ENCODE results near the gene MARK3.
"Not testable (repeated sequence)": the region's sequence is repeated elsewhere in the genome, so short reads cannot be mapped to it uniquely, and the experiment has no call there.

The MARK3 gene

GRCh38 chr14:103517721-103518421 is 132.7 kb downstream of the MARK3 start:
- DNase-seq, result no peak

GRCh38 chr14:103518422-103519042 is 133.3 kb downstream of the MARK3 start:
- peak; percentile 87 for DNase-seq

GRCh38 chr14:103519043-103519836 is 134.0 kb downstream of the MARK3 start:
- DNase-seq, result no peak

- no peak for DNase-seq
Measured at GRCh38 chr14:103519837-103520212, 134.6 kb downstream of the MARK3 start.

GRCh38 chr14:103520269-103520656 is 135.0 kb downstream of the MARK3 start:
- no peak for DNase-seq

- peak; percentile 80 for DNase-seq
Measured at GRCh38 chr14:103520657-103521437, 135.6 kb downstream of the MARK3 start.

- no peak for DNase-seq
Measured at GRCh38 chr14:103521438-103521950, 136.3 kb downstream of the MARK3 start.

- peak; percentile 64 for DNase-seq
Measured at GRCh38 chr14:103521951-103522563, 136.8 kb downstream of the MARK3 start.

- peak; percentile 61 for DNase-seq
Measured at GRCh38 chr14:103522649-103523574, 137.7 kb downstream of the MARK3 start, which contains the start of gene CKB. Gene CKB (minus strand): TSS chr14:103522830. CDS start chr14:103522493, 337 bp downstream.

- no peak for DNase-seq
Measured at GRCh38 chr14:103523575-103523954, 138.3 kb downstream of the MARK3 start.

- no peak for DNase-seq
Measured at GRCh38 chr14:103524002-103524935, 139.1 kb downstream of the MARK3 start.

GRCh38 chr14:103525430-103526246 is 140.4 kb downstream of the MARK3 start:
- DNase-seq, result not testable (repeated sequence)

- DNase-seq, result no peak
Measured at GRCh38 chr14:103526247-103526913, 141.2 kb downstream of the MARK3 start.

GRCh38 chr14:103526914-103527248 is 141.7 kb downstream of the MARK3 start:
- DNase-seq, result no peak

GRCh38 chr14:103527408-103528145 is 142.4 kb downstream of the MARK3 start:
- no peak for DNase-seq

- DNase-seq, result no peak
Measured at GRCh38 chr14:103528146-103528586, 143.0 kb downstream of the MARK3 start.

- peak; percentile 90 for DNase-seq
Measured at GRCh38 chr14:103528587-103529382, 143.6 kb downstream of the MARK3 start, which contains the start of gene TRMT61A. Gene TRMT61A (plus strand): TSS chr14:103529196. CDS start chr14:103529979, 783 bp downstream.

Data from activated CD8-positive, alpha-beta memory T cell treated with anti-CD3 and anti-CD28 coated beads for 24 hours (primary cell).